GM06990 (cell line): ENCODE results near the gene SRGAP3.

Experiments used
- DNase-seq: peaks from one replicate; pipeline ENCODE4 v3.0.0-alpha.2; 2011; ENCODE audit not compliant: insufficient read length; ENCODE audit errors: extremely low read depth
- H3K27me3 ChIP-seq: replicated peaks from 2 replicates; pipeline ENCODE4 v1.6.0; 2011; ENCODE audit warnings: low read length; ENCODE audit not compliant: control insufficient read depth, insufficient read depth
- H3K36me3 ChIP-seq: 2 replicates; pipeline ENCODE4 v1.5.1; 2011; ENCODE audit warnings: low read length; ENCODE audit not compliant: control insufficient read depth, insufficient read depth
- H3K4me3 ChIP-seq: replicated peaks from 2 replicates; pipeline ENCODE4 v1.5.1; 2011; ENCODE audit warnings: low read depth, mild to moderate bottlenecking, control low read depth, low read length
- TF ChIP-seq, protein P1 (sequence below): IDR thresholded peaks from 2 replicates; pipeline ENCODE4 v1.5.1; 2011; ENCODE audit warnings: low read length, control low read depth, mild to moderate bottlenecking, inconsistent platforms; ENCODE audit not compliant: insufficient read depth, poor library complexity, severe bottlenecking

The SRGAP3 gene

DNA sequence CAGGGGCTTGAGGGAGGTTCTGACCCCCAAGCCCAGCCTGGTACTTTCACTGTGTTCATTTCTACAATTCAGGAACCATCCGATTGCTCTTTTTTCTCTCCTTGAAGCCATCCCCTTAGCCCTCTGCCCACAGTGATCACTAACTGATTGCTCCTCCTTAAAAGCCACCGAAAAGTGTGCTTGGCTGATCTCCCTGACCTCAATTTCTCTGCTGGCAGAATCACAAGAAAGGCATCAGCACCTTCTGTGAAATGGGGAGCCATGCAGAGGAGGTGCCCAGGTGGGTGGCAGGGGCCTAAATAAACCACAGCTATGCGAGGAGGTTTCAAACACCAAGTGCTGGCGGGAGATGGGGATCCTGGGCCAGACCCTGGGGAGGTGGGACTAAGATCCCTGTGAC lies 56.2 kb downstream of the SRGAP3 start:
- Histone ChIP-seq H3K36me3 (no peaks in the 10 kb centered on the region), H3K27me3 (no peaks in the 10 kb centered on the region), H3K4me3 (no peak overlapping the region)
- TF ChIP-seq, protein P1, sequence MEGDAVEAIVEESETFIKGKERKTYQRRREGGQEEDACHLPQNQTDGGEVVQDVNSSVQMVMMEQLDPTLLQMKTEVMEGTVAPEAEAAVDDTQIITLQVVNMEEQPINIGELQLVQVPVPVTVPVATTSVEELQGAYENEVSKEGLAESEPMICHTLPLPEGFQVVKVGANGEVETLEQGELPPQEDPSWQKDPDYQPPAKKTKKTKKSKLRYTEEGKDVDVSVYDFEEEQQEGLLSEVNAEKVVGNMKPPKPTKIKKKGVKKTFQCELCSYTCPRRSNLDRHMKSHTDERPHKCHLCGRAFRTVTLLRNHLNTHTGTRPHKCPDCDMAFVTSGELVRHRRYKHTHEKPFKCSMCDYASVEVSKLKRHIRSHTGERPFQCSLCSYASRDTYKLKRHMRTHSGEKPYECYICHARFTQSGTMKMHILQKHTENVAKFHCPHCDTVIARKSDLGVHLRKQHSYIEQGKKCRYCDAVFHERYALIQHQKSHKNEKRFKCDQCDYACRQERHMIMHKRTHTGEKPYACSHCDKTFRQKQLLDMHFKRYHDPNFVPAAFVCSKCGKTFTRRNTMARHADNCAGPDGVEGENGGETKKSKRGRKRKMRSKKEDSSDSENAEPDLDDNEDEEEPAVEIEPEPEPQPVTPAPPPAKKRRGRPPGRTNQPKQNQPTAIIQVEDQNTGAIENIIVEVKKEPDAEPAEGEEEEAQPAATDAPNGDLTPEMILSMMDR, result no peak
- DNase-seq, result no peak

DNA sequence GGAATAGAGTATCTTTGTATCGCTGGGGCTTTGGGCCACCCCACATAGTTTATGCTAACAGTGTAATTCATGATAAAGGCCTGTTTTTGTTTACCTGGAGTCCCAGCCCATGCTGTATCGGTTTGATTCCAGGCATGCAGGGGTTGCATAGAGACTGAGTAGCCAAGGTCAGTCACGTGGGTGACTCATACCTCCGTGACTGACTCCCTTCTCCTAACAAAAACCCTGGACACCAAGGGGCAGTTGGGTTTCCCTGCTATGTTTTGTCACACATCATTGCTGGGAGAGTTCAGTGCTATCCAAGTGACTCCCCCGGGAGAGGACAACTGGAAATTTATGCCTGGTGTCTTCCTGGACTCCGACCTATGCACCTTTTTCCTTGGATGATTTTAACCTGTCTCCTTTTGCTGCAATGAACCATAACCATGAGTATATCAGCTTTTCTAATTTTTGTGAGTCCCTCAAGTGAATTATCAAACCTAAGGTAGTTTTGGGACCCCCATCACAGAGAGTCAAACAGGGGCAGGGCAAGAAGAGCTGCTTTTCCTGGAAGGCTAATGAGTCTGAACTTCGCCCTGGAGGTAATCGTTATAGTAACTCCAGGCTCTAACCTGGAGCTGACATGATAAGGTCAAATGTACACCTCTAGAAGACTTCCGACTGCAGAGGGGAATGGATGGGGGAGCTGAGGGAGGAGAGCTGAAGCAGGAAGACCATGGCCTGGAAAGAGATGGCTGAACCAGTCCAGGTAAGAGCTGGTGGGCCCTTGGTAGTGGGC lies 57.0 kb downstream of the SRGAP3 start:
- TF ChIP-seq, protein P1, result no peak
- H3K27me3 ChIP-seq, result no peaks in the 10 kb centered on the region
- no peak for DNase-seq

DNA sequence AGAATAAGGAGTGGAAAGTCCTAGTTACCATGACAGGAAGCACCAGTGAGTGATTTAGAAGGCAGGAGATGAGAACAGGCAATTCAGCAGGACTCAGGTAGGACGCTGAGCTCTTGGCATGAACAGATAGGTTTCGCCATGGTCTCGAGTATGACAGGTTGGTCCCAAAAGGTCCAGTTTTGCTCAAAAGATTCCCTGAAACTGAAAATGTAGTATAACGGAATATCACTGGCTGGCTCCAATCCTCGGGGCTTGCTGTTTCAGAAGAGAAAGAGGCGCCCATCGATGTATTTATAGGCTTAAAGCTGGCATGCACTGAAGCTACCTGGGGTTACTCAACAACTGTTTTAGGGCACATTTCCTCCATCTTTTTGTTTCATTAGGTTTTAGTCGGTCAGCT lies 59.2 kb downstream of the SRGAP3 start:
- TF ChIP-seq, protein P1, result no peak

More for the DNA sequence above, 57.0 kb downstream of the SRGAP3 start:
- Histone ChIP-seq H3K36me3 (no peaks in the 10 kb centered on the region), H3K4me3 (no peak overlapping the region)

DNA sequence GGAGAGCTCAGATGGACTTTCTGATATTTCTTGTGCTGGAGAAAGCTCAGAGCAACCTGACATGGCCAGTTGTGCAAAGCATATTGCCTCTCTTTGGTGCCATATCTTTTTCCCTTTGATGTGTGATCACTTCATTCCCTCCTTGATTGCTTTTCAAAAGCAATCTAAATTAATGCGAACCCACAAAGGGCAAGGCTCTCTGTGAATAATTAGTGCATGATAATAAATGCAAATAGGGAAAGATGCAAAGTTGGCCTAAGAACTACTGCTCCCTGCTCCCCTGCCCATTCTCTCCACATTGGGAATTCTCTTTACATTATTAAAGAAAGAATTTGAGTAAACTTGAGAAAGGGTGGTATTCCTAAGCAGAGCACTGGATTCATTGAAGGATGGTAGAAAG lies 60.9 kb downstream of the SRGAP3 start:
- Histone ChIP-seq H3K4me3 (no peak overlapping the region), H3K27me3 (no peaks in the 10 kb centered on the region), H3K36me3 (no peaks in the 10 kb centered on the region)
- no peak for DNase-seq
- TF ChIP-seq, protein P1, result no peak

More for the DNA sequence above, 59.2 kb downstream of the SRGAP3 start:
- DNase-seq, result no peak
- Histone ChIP-seq H3K27me3 (no peaks in the 10 kb centered on the region), H3K4me3 (no peak overlapping the region), H3K36me3 (no peaks in the 10 kb centered on the region)

DNA sequence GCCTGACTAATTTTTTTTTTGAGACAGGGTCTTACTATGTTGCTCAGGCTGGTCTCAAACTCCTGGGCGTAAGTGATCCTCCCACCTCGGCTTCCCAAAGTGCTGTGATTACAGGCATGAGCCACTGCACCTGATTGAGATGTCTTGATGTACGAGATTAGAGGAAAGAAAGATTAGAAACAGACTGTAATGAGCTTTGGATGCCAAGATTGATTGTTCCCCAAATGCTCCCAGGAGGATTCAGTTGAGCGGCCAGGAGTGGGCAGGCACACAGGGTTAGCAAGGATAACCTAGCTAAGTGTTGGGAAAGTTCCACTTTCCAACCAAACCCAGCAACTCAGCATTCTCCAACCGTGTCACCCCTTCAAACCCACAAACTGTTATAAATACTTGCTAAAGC lies 63.7 kb downstream of the SRGAP3 start:
- no peak for DNase-seq
- Histone ChIP-seq H3K36me3 (no peaks in the 10 kb centered on the region), H3K27me3 (no peaks in the 10 kb centered on the region), H3K4me3 (no peak overlapping the region)
- TF ChIP-seq, protein P1, result no peak

DNA sequence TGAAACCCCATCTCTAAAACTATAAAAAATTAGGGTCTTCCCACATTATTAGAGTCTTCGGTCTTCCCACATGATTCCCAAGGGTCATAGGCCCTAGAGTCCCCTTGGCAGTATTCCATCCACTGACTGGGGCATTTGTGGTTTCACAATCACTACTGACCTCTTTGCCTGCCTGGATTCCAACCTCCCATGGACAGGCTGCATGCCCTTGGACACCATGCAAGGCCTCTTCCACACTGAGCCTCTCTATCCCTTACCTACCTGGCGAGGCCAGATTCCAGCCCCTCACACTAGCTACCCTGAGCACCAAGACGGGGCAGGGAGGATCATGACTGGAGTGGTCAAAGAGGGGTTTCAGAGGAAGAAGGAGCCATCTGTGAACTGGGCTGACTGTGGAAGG lies 64.4 kb downstream of the SRGAP3 start:
- H3K27me3 ChIP-seq, result no peaks in the 10 kb centered on the region
- no peak overlapping the region for H3K4me3 ChIP-seq
- TF ChIP-seq, protein P1, result no peak
- H3K36me3 ChIP-seq, result no peaks in the 10 kb centered on the region
- DNase-seq, result no peak
